Measurements from ENCODE around the gene TTC7B. TPM values are rescaled to one million over a fixed set of nuclear protein-coding genes. Genes with fewer than 3 reads are reported as not detected.

Gene TTC7B
- total and polyA plus RNA-seq, 2 experiments from 2014 or later: 7.9 to 28.6 TPM

DNA sequence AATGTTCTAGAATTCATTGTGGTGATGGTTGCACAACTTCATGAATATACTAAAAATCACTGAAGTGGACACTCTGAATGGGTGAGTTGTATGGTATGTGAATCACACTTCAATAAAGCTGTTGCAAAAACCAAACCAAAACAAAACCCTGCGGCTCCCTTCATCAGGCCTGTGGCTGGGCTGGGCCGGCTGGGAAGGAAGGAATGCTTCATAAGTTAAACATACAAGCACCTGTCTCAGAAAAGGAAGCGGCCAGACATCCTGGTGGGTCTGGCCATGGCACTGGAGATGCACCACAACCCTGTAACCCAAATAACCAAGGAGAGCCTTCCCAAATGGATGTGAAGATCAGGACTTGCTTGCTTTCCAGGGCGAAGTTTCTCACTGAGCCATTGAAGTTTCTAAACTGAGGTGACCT is 34.9 kb downstream of the TTC7B start (continued):
- TF ChIP-seq, protein P1, sequence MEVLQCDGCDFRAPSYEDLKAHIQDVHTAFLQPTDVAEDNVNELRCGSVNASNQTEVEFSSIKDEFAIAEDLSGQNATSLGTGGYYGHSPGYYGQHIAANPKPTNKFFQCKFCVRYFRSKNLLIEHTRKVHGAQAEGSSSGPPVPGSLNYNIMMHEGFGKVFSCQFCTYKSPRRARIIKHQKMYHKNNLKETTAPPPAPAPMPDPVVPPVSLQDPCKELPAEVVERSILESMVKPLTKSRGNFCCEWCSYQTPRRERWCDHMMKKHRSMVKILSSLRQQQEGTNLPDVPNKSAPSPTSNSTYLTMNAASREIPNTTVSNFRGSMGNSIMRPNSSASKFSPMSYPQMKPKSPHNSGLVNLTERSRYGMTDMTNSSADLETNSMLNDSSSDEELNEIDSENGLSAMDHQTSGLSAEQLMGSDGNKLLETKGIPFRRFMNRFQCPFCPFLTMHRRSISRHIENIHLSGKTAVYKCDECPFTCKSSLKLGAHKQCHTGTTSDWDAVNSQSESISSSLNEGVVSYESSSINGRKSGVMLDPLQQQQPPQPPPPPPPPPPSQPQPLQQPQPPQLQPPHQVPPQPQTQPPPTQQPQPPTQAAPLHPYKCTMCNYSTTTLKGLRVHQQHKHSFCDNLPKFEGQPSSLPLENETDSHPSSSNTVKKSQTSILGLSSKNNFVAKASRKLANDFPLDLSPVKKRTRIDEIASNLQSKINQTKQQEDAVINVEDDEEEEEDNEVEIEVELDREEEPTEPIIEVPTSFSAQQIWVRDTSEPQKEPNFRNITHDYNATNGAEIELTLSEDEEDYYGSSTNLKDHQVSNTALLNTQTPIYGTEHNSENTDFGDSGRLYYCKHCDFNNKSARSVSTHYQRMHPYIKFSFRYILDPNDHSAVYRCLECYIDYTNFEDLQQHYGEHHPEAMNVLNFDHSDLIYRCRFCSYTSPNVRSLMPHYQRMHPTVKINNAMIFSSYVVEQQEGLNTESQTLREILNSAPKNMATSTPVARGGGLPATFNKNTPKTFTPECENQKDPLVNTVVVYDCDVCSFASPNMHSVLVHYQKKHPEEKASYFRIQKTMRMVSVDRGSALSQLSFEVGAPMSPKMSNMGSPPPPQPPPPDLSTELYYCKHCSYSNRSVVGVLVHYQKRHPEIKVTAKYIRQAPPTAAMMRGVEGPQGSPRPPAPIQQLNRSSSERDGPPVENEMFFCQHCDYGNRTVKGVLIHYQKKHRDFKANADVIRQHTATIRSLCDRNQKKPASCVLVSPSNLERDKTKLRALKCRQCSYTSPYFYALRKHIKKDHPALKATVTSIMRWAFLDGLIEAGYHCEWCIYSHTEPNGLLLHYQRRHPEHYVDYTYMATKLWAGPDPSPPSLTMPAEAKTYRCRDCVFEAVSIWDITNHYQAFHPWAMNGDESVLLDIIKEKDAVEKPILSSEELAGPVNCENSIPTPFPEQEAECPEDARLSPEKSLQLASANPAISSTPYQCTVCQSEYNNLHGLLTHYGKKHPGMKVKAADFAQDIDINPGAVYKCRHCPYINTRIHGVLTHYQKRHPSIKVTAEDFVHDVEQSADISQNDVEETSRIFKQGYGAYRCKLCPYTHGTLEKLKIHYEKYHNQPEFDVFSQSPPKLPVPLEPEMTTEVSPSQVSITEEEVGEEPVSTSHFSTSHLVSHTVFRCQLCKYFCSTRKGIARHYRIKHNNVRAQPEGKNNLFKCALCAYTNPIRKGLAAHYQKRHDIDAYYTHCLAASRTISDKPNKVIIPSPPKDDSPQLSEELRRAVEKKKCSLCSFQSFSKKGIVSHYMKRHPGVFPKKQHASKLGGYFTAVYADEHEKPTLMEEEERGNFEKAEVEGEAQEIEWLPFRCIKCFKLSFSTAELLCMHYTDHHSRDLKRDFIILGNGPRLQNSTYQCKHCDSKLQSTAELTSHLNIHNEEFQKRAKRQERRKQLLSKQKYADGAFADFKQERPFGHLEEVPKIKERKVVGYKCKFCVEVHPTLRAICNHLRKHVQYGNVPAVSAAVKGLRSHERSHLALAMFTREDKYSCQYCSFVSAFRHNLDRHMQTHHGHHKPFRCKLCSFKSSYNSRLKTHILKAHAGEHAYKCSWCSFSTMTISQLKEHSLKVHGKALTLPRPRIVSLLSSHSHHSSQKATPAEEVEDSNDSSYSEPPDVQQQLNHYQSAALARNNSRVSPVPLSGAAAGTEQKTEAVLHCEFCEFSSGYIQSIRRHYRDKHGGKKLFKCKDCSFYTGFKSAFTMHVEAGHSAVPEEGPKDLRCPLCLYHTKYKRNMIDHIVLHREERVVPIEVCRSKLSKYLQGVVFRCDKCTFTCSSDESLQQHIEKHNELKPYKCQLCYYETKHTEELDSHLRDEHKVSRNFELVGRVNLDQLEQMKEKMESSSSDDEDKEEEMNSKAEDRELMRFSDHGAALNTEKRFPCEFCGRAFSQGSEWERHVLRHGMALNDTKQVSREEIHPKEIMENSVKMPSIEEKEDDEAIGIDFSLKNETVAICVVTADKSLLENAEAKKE (CRISPR knock-in tag; IDR thresholded peaks at IDR 0.05): no peak
- no peak for TF ChIP-seq EZH2phosphoT487 (IDR thresholded peaks at IDR 0.05; ENCODE audit: unreplicated experiment)
- TF ChIP-seq, protein P2, sequence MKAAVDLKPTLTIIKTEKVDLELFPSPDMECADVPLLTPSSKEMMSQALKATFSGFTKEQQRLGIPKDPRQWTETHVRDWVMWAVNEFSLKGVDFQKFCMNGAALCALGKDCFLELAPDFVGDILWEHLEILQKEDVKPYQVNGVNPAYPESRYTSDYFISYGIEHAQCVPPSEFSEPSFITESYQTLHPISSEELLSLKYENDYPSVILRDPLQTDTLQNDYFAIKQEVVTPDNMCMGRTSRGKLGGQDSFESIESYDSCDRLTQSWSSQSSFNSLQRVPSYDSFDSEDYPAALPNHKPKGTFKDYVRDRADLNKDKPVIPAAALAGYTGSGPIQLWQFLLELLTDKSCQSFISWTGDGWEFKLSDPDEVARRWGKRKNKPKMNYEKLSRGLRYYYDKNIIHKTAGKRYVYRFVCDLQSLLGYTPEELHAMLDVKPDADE (IDR thresholded peaks at IDR 0.05): no peak

DNA sequence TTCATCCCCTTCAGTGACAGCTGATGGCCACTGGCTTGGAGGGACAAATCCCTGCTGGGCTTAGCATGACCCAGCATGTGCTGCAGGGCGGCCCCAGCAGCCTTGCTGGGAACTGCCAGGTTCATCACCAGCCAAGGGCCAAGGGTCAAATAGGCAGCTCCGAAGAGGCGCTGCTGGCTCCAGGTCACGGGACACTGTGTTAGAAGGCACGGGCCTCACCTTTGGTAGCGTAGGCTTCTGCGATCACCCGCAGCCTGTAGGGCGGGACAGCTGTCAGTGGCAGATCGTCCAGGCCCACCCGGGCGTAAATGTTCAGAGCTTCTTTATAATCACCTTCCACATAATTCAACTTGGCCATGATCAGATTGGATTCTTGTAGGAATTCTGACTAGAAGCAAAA is 35.7 kb downstream of the TTC7B start:
- no peaks in the 10 kb centered on the region for H3K79me2 ChIP-seq (replicated peaks; ENCODE audit: insufficient read depth)
- Mint-ChIP-seq H3K36me3 (ENCODE audit: low read depth) (no peaks in the 10 kb centered on the region; the same call in 1 of the 3 replicates), H3K4me3 (no peak overlapping the region), H3K27ac (no peak overlapping the region), H3K27me3 (ENCODE audit: insufficient read depth, low read depth, poor library complexity) (peaks cover 3% of the 10 kb centered on the region), H3K9me3 (no peaks in the 10 kb centered on the region), H3K4me1 (peaks cover 4% of the 10 kb centered on the region; the same call in 1 of the 3 replicates)
- no peaks in the 10 kb centered on the region for H3K9me2 ChIP-seq (ENCODE audit: insufficient read depth)
- no peaks in the 10 kb centered on the region for H3K27me3 ChIP-seq (ENCODE audit: insufficient read depth)
- no peak overlapping the region for H2AFZ ChIP-seq
- no peak for ATAC-seq
- no peaks in the 10 kb centered on the region for H3F3A ChIP-seq (replicated peaks; ENCODE audit: low read depth)
- H3K4me1 ChIP-seq (ENCODE audit: insufficient read depth): no peaks in the 10 kb centered on the region
- H3K4me3 ChIP-seq: no peak overlapping the region
- H3K27ac ChIP-seq (ENCODE audit: low read depth): no peak overlapping the region
- DNase-seq (ENCODE audit: low spot score): no peak
- H3K4me2 ChIP-seq: no peak overlapping the region
- no peaks in the 10 kb centered on the region; the same call in 1 of the 2 replicates for H3K36me3 ChIP-seq (ENCODE audit: insufficient read depth)
- no peaks in the 10 kb centered on the region for H4K20me1 ChIP-seq (replicated peaks; ENCODE audit: insufficient read depth)
- TF ChIP-seq POLR2AphosphoS5 (IDR thresholded peaks at IDR 0.05; ENCODE audit: low read depth) (no peak), EZH2phosphoT487 (IDR thresholded peaks at IDR 0.05; ENCODE audit: unreplicated experiment) (no peak), JUNB (IDR thresholded peaks at IDR 0.05; ENCODE audit: unreplicated experiment) (no peak), NANOG (IDR thresholded peaks at IDR 0.05; ENCODE audit: borderline replicate concordance) (no peak), ZNF114 (CRISPR knock-in tag; IDR thresholded peaks at IDR 0.05) (no peak), STAT1 (IDR thresholded peaks at IDR 0.05; ENCODE audit: unreplicated experiment) (no peak)
- TF ChIP-seq, protein P3, sequence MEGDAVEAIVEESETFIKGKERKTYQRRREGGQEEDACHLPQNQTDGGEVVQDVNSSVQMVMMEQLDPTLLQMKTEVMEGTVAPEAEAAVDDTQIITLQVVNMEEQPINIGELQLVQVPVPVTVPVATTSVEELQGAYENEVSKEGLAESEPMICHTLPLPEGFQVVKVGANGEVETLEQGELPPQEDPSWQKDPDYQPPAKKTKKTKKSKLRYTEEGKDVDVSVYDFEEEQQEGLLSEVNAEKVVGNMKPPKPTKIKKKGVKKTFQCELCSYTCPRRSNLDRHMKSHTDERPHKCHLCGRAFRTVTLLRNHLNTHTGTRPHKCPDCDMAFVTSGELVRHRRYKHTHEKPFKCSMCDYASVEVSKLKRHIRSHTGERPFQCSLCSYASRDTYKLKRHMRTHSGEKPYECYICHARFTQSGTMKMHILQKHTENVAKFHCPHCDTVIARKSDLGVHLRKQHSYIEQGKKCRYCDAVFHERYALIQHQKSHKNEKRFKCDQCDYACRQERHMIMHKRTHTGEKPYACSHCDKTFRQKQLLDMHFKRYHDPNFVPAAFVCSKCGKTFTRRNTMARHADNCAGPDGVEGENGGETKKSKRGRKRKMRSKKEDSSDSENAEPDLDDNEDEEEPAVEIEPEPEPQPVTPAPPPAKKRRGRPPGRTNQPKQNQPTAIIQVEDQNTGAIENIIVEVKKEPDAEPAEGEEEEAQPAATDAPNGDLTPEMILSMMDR (conservative IDR thresholded peaks at IDR 0.05; ENCODE audit: low read depth in 2 of 2): no peak
- TF ChIP-seq, protein P4, sequence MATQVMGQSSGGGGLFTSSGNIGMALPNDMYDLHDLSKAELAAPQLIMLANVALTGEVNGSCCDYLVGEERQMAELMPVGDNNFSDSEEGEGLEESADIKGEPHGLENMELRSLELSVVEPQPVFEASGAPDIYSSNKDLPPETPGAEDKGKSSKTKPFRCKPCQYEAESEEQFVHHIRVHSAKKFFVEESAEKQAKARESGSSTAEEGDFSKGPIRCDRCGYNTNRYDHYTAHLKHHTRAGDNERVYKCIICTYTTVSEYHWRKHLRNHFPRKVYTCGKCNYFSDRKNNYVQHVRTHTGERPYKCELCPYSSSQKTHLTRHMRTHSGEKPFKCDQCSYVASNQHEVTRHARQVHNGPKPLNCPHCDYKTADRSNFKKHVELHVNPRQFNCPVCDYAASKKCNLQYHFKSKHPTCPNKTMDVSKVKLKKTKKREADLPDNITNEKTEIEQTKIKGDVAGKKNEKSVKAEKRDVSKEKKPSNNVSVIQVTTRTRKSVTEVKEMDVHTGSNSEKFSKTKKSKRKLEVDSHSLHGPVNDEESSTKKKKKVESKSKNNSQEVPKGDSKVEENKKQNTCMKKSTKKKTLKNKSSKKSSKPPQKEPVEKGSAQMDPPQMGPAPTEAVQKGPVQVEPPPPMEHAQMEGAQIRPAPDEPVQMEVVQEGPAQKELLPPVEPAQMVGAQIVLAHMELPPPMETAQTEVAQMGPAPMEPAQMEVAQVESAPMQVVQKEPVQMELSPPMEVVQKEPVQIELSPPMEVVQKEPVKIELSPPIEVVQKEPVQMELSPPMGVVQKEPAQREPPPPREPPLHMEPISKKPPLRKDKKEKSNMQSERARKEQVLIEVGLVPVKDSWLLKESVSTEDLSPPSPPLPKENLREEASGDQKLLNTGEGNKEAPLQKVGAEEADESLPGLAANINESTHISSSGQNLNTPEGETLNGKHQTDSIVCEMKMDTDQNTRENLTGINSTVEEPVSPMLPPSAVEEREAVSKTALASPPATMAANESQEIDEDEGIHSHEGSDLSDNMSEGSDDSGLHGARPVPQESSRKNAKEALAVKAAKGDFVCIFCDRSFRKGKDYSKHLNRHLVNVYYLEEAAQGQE (IDR thresholded peaks at IDR 0.05; ENCODE audit: unreplicated experiment): no peak
- TF ChIP-seq, protein P2 (IDR thresholded peaks at IDR 0.05): no peak

Data from GM23338 (cell line).